Posterior vena cava (tissue), 2 donors: Measurements from ENCODE around the gene AP1S1. TPM values are rescaled to one million over a fixed set of nuclear protein-coding genes. Genes with fewer than 3 reads are reported as not detected.
"Not testable (repeated sequence)": the region's sequence is repeated elsewhere in the genome, so short reads cannot be mapped to it uniquely, and the experiment has no call there.

Experiments used
- DNase-seq: peaks from one replicate; pipeline ENCODE4 v3.0.0-alpha.2; 2020; ENCODE audit warnings: low spot score
- intact Hi-C, 2 donors: fragments of 100-400 bp; cut with DNase I; formaldehyde crosslinking; loops; one replicate each; pipeline versions ENCODE4 v1.14.1 to v1.14.2; 2022 to 2023
- total RNA-seq, 2 donors: library from RNA; stranded (reverse); fragmentation: NEBNext Ultra II Directional; extraction: Animal tissue kit (Norgen Biotek cat#: 25700); gene quantifications; one replicate each; pipeline ENCODE4 v1.2.1, GENCODE V29; 2021
- donor health status: DM: yes; HTN: yes; CAD: no.
- donor health status: DM: yes; HTN: yes; CAD: no.

Gene AP1S1
- total RNA-seq, 2 donors from 2014 or later: 21.5 to 22.7 TPM

DNA sequence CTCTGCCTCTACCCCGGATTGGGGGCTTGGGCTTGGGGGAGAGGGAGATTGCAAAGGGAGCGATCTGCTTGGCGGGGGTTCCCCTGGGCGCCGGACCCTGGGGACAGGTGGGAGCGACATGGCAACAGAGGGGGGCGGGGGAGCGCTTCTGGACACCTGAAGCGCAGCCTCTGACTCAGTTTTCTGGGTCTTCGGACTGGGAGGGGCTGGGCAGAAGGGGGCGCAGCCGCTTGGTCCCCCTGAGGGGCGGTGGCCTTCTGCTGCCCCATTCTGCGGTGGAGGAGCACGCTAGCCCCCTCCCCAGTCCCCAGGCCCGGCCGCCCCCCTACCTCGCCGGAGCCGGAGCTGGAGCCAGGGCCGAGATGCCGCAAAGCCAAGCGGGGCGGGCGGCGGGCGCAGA is 25.4 kb downstream of the AP1S1 start:
- no peak for DNase-seq
- intact Hi-C loops: no loop called here

DNA sequence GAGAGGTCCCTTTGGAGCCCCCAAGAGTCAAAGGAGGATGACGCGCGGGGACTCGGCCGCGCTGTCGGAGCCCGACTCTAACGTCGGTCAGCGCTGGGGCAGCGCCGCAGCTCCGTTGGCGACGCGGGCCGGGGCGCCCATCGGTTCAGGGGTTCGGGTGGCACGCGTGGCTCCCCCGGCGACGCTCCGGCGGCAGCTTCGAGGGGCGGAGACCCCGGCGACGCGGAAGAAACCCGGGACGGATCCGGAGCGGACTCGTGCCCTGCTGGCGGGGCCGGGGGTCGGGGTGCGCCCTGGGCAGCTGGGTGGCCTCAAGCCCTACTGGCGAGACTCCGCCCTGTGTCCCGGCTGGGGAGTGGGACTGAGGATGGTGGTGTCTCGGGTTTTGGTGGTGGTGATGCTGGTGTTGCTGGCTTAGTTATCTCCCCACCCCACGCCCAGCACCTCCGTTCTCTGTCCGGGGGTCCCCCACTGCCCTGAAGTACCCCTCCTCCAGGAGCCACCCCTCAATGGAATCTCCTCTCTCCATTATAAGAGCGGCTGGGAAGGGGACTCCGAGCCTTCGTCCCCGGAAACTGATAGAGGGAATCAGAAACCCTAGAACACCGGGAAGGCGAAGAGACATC is 26.0 kb downstream of the AP1S1 start, which contains the start of gene NAT16:
Gene NAT16, minus strand, starts transcription at position 164 of the 626 bp plus-strand sequence. CDS start 5,486 bp downstream, outside the sequence.
- no peak for DNase-seq
- intact Hi-C loops: no loop called here

DNA sequence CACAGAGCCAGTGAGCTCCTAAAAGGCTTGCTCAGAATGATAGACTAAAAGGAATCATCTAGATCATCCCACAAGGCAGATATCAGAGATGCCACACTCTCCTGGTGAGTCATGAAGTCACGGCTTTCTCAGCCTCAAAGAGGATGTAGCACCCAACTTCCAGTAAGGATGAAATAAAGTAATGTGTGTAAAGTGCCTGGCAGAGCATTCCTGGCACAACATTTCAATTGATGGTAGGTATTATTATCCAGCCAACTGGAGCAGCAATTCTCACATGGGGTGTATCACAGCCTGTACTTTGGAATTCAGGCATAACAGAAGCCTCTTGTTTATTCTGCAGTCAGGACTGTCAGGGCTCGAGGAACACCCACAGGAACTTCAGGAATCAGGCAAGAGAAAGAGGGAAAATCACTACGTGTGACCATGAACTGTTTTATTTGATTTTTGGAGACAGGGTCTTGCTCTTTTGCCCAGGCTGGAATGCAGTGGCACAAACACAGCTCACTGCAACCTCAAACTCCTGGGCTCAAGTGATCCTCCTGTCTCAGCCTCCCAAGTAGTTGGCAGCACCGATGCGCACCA is 31.1 kb downstream of the AP1S1 start:
- intact Hi-C loops: no loop called here
- no peak for DNase-seq

DNA sequence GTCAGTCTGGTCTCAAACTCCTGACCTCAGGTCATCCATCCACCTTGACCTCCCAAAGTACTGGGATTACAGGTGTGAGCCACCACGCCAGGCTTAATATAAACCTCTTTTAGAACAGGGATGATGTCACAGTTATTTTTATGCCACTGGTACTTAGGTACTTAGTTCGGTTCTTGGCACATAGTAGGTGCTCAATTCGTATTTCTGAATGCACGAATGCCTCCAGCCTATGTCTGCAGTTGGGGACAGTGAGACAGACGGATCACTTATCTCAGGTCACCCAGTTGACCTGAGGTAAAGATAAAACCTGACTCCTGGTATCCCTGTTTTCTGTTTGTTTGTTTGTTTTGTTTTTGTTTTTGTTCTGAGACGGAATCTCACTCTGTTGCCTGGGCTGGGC is 31.9 kb downstream of the AP1S1 start:
- no peak for DNase-seq
- intact Hi-C loops: no loop called here

DNA sequence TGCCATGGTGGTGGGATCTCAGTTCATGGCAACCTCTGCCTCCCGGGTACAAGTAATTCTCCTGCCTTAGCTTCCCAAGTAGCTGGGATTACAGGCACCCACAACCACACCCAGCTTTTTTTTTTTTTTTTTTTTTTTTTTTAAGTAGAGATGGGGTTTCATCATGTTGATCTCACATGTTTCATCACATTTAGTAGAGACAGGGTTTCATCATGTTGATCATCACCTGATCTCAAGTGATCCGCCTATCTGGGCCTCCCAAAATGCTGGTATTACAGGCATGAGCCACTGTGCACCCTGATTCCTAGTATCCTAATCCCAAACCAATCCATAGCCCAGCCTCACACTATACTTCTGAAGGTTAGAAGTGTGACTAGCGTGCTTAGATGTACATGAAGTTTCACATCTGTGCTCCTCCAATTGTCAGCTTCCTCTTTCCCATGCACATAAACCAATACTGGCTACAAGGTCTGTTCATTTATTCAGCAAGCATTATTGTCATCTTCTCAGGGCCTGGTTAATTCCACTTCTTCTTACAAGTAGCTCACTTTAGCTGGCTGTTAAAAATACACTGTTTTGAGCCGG is 32.7 kb downstream of the AP1S1 start:
- intact Hi-C loops: no loop called here
- no peak for DNase-seq

DNA sequence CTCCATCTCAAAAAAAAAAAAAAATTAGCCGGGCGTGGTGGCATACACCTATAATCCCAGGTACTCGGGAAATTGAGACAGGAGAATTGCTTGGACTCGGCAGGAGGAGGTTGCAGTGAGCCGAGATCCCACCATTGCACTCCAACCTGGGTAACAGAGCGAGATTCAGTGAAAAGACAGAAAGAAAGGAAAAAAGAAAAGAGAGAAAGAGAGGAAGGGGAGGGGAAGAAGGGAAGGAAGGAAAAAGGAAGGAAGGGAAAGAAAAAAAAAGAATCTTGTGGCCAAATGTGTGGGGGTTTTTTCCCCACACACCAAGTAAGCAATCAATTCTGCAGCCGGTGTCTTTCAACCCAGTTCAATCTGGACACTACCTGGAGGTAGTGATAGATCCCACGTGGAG is 34.8 kb downstream of the AP1S1 start:
- DNase-seq: no peak
- intact Hi-C loops: no loop called here

DNA sequence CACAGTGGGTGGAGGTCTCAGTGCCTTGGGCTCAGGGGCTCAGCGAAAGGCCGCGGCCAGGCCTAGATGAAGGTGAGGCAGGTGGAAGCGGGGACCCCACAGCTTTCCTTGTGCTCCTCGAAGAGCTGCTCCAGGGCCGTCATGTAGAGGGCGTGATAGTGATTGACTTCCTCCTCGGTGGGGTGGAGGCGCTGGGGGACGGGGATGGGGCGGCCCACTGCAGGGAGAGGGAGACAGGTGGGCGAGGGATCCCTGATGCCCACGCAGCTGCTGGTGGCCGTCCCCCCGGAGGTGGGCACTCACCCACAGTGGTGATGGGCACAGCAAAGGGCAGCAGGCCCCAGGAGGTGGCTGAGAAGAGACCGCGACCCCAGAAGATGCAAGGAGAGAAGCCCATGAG is 41.6 kb downstream of the AP1S1 start:
- no peak for DNase-seq
- intact Hi-C loops: loop anchor here in 1 of 2 donors (10.0 kb wide), 2 partner anchors 51 to 111 kb away; partner anchors contain the start of gene TRIM56

DNA sequence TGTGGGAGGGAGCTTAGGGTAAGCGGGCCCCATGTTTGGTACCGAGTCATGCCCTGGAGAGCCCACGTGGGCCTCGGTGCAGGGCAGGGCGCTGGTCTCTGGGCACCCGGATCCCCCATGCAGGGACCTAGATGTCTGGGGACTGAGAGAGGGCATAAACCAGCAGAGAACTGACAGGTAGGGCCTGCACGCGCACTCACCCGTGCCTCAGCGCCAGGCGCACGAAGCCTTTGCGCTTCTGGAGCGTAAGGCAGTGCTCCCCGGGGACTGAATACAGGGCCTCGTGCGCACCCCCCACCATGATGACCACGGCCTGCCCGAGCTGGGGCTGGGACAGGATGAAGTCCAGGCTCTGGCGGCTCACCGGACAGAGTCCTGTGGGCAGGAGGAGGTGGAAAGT is 43.7 kb downstream of the AP1S1 start:
- no peak for DNase-seq
- intact Hi-C loops: loop anchor here in 1 of 2 donors (10.0 kb wide), 2 partner anchors 53 to 113 kb away; partner anchors contain the start of gene TRIM56

DNA sequence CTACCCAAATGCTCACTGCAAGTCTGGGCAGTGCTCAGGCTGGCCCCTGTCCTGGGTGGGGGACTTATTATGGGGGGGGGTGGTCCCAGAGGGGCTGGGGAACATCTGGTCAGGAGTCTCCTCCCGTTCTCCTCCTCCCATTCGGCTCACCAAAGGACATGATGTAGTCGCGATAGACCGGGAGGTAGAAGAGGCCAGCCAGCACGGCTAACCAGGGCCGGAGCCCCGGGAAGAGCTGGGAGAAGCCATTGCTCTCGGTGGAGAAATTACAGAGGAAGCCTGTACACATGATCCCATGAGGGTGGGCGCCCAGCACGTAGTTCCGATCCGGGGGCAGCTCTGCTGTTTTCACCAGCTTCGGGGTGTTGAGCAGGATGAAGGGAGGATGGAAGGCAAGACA is 44.2 kb downstream of the AP1S1 start:
- intact Hi-C loops: loop anchor here in 1 of 2 donors (10.0 kb wide), 2 partner anchors 54 to 114 kb away; partner anchors contain the start of gene TRIM56
- no peak for DNase-seq

DNA sequence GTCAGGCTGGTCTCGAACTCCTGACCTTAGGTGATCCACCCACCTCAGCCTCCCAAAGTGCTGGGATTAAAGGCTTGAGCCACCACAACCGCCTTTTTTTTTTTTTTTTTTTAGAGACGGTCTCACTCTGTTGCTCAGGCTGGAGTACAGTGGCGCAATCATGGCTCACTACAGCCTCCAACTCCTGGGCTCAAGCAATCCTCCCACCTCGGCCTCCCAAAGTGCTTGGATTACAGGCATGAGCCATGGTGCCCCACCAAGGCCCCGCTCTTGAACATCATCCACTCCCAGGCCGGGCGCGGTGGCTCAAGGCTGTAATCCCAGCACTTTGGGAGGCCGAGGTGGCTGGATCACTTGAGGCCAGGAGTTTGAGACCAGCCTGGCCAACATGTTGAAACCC is 45.2 kb downstream of the AP1S1 start:
- not testable (repeated sequence) for DNase-seq
- intact Hi-C loops: loop anchor here in 1 of 2 donors (10.0 kb wide), 2 partner anchors 55 to 115 kb away; partner anchors contain the start of gene TRIM56

DNA sequence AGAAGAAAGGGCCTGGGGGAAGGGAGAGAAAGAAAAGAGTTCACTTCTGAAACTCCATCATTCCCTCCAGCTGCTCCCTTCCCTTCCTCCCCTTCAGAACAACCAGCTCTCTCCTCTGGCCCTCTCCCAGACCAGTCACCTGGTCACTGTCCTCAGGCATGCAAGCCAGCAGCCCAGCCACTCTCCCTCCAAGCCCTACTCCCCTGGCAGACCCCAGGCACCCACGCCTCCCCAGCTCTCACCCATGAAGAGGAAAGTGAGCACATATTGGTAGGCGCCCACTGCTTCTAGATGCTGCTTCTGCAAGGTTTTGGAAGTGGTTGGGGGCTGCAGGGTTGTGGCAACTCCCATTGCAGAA is 46.2 kb downstream of the AP1S1 start:
- DNase-seq: no peak
- intact Hi-C loops: no loop called here

DNA sequence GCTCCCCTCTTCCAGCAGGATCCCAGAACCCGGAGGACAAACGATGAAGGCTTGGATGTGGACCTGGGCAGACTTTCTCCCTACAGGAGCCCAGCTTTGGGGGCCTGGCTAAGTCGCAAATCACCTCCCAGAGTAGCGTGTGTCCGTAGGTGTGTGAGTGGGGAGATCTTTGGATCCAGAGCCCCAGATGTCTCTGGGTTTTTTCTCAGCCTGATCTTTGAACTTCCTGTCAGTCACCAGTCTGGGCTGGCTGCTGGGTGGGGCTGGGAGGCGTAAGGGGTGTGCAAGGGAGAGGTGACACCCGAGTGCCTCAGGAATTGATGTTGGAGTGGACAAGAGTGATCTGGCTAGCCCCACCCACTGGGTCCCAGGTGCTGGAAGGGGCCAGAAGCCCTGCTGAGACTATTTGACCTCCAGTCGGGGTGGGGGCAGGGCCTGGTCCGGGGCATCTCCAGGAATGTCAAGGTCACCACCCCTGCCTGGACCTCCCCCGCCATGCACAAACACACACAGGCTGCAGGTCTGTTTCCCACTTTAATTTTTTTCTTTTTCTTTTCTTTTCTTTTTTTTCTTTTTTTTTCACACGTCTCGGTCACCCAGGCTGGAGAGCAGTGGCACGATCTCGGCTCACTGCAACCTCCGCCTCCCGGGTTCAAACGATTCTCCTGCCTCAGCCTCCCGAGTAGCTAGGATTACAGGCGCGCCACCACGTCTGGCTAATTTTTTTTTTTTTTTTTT is 46.8 kb downstream of the AP1S1 start, which contains the start of gene MOGAT3:
Gene MOGAT3, minus strand, starts transcription at position 175 of the 738 bp plus-strand sequence. CDS start 182 bp downstream, outside the sequence.
- no peak for DNase-seq
- intact Hi-C loops: no loop called here

DNA sequence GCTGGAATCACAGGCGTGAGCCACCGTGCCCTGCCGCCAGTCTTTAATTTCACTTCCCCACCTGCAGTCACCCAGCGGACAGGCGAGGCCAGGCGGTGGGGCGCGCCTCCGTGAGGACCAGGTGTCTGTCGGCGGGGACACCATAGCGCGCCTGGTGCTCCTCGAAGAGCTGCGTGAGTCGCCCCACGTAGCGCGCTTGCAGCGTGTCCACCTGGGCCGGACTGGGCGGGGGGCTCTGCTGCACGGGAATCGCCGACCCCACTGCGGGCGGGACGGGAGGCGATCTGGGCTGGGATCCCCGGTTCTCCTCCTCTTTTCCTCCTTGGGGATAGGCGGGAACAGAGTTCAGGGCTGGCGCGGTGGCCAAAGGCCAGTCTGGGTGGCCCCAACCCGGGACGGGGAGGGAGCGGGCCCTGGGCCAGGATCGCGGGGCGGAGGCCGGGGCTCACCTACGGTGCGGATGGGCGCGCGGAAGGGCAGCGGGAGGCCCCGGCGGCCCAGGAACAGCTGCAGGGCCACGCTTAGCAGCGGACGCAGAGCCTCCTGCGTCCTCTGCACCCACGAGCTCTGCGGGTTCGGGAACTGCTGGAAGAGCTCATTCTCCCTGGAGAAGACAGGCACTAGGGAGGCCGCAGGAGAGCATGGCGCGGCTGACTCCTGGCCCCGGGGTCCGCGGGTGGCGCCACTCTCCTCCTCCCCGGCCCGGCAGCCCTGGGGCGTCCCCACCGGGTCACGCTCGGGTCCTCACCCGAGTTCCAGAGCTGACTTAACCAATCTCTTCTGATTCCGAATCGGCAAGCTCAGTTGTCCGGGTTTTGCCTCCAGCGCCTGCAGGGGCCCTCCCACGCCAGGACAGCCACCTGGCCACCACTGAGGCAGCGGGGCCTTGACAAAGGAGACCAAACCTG is 47.7 kb downstream of the AP1S1 start:
- DNase-seq: no peak
- intact Hi-C loops: no loop called here

DNA sequence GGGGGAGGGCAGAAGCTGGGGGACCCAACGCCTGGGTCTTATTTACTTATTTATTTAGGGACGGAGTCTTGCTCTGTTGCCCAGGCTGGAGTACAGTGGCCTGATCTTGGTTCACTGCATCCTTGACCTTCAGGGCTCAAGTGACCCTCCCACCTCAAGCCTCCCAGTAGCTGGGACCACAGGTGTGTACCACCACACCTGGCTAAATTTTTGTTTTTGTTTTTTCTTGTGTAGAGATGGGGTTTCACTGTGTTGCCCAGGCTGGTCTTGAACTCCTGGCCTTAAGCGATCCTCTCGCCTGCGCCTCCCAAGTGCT is 48.3 kb downstream of the AP1S1 start:
- intact Hi-C loops: no loop called here
- no peak for DNase-seq

DNA sequence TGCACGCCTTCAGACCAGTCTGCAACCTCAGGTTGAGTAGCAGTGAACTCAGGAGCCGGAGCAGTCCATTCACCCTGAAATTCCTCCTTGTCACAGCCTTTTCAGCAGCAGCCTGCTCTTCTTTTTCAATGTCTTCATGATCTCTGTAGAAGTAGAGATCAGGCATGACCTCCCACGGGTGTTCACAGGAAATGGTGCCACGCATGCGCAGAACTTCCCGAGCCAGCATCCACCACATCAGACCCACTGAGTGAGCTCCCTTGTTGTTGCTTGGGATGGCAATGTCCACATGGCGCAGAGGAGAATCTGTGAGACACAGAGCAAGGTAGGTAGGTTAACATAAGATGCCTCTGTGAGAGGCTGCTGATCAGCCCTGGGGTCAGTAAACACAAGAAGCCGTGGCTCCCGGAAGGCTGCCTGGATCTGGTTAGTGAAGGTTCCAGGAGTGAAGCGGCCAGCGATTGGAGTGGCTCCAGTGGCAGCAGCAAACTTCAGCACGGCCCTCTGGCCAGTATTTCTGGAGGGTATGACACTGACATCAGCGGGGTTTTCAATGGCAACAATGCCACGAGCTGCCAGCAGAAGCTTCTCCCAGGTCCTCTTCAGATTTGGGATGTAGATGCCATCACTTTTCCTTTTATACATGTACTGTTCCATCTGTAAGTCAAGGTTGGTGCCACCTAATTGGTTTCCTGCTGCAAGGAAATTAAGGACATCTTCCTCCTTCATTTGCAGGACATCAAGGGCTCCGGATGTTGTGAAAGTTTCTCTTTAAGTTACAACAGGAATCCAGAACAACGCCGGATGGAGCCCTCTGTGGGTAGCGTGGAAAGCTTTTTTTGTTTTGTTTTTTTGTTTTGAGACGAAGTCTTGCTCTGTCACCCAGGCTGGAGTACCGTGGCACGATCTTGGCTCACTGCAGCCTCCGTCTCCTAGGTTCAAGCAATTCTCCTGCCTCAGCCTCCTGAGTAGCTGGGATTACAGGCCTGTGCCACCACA is 49.8 kb downstream of the AP1S1 start:
- intact Hi-C loops, DNase-seq: not testable (repeated sequence)

DNA sequence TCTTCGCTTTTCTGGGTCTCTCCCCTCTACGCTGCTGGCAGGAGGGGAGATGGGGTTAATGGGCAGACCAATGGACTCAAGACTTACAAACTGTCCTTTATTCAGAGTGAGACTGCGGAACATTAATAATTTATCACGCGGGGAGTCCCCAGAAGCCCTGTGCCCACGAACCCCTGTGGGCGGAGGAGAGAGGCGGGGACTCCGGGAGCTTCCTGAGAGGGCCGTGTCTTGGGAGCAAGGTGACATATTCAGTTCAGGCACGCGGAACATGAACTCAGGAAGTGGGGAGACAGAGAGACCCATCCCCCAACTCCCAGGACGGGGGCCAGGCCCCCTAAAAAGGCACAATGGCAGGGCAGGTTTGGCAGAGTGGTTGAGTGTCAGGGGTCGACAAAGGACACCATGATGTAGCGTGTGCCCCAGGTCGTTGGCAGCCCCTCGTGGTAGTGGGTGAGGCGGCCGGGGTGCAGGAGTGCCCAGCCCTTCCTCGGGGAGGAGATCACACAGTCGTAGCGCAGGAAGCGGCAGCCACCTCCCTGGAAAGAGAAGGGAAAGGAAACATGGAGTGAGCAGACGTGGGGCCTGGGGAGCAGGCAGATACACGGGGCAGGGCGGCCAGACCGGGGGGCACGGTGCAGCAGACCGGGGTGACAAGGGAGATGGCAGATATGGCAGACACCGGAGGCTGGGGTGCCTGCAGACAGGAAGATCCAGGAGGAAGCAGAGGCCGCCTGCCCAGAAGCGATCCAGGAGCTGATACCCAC is 51.8 kb downstream of the AP1S1 start:
- no peak for DNase-seq
- intact Hi-C loops: no loop called here

DNA sequence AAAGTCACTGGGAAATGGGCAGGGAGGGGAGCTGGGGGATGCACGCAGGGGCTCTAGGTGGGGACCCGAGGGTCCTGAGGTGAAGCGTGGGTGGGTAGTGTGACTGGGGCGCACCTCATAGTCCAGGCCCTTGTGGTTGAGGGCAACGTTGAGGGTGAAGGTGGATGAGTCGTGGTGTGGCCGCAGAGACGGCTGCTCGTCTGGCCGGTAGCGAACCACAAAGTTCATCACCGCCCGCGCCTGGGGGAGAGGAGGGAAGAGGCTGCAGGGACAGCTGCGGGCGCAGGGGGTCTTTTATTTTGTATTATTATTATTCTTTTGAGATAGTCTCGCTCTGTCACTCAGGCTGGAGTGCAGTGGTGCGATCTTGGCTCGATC is 52.4 kb downstream of the AP1S1 start:
- intact Hi-C loops: no loop called here
- DNase-seq: no peak
